IMR-90 (cell line): ENCODE results near the gene ACTR5. TPM values are rescaled to one million over a fixed set of nuclear protein-coding genes. Genes with fewer than 3 reads are reported as not detected.

ENCODE experiments used
- ATAC-seq: fragments of 200-7000 bp; cut with Tn5 transposase; 2 replicates; pipeline ENCODE4 v1.9.1; 2020; ENCODE audit warnings: low read depth, mild to moderate bottlenecking, moderate library complexity
- BruUV-seq: library from RNA; stranded (reverse); fragments of 400-500 nt; replicated peaks from 2 replicates; lab custom pipeline; 2021; lab: Mats Ljungman, UMichigan
- CTCF ChIA-PET: fragments of 300-600 bp; formaldehyde crosslinking; extraction: SDS; loops from one replicate; lab custom pipeline; 2021; ENCODE audit warnings: antibody characterized with exemption; lab: Yijun Ruan, JAX
- POLR2A ChIA-PET: fragments of 300-600 bp; sonication (Branson Sonifier 250); formaldehyde crosslinking; loops from one replicate; lab custom pipeline; 2022; ENCODE audit warnings: antibody characterized with exemption; ENCODE audit not compliant: unreplicated experiment; lab: Charles Lee
- DNase-seq: peaks from one replicate; pipeline ENCODE4 v3.0.0; 2013
- H2AFZ ChIP-seq: replicated peaks from 2 replicates; pipeline ENCODE3; 2013; ENCODE audit warnings: low read length, mild to moderate bottlenecking; ENCODE audit not compliant: poor library complexity
- H2AK5ac ChIP-seq: 2 replicates; pipeline ENCODE4 v1.6.1; 2013; ENCODE audit warnings: low read depth, low read length, inconsistent platforms
- H2AK9ac ChIP-seq: replicated peaks from 2 replicates; pipeline ENCODE3; 2013; ENCODE audit warnings: mild to moderate bottlenecking, low read depth, low read length, moderate library complexity; ENCODE audit not compliant: poor library complexity
- H2BK120ac ChIP-seq: 2 replicates; pipeline ENCODE4 v1.6.1; 2013; ENCODE audit warnings: low read depth, low read length, inconsistent platforms
- H2BK15ac ChIP-seq: 3 replicates; pipeline ENCODE4 v1.6.1; 2013; ENCODE audit warnings: low read depth, low read length, inconsistent platforms
- H2BK20ac ChIP-seq: 2 replicates; pipeline ENCODE4 v1.6.1; 2013; ENCODE audit warnings: low read depth, mild to moderate bottlenecking, inconsistent platforms, low read length, moderate library complexity
- H2BK5ac ChIP-seq: 2 replicates; pipeline ENCODE4 v1.6.1; 2013; ENCODE audit warnings: mild to moderate bottlenecking, low read depth, low read length, inconsistent platforms; ENCODE audit not compliant: poor library complexity, severe bottlenecking
- H3K14ac ChIP-seq: replicated peaks from 2 replicates; pipeline ENCODE4 v1.6.1; 2013; ENCODE audit warnings: low read depth, low read length, inconsistent platforms
- H3K18ac ChIP-seq: 2 replicates; pipeline ENCODE4 v1.6.1; 2013; ENCODE audit warnings: low read depth, low read length, control low read depth
- H3K23ac ChIP-seq: 2 replicates; pipeline ENCODE4 v1.6.1; 2013; ENCODE audit warnings: low read depth, low read length, inconsistent platforms
- H3K27ac ChIP-seq: 2 replicates; pipeline ENCODE4 v1.5.1; 2013; ENCODE audit warnings: mild to moderate bottlenecking, control low read depth, low read length; ENCODE audit not compliant: insufficient read depth
- H3K27me3 ChIP-seq: 2 replicates; pipeline ENCODE4 v1.6.1; 2013; ENCODE audit warnings: low read length; ENCODE audit not compliant: control insufficient read depth, insufficient read depth
- H3K36me3 ChIP-seq: 2 replicates; pipeline ENCODE4 v1.6.1; 2013; ENCODE audit warnings: low read length, mixed read lengths; ENCODE audit not compliant: control insufficient read depth, insufficient read depth
- H3K4ac ChIP-seq: 2 replicates; pipeline ENCODE4 v1.6.1; 2013; ENCODE audit warnings: low read depth, low read length, inconsistent platforms
- H3K4me1 ChIP-seq: 2 replicates; pipeline ENCODE4 v1.6.1; 2013; ENCODE audit warnings: low read length, mixed read lengths; ENCODE audit not compliant: control insufficient read depth, insufficient read depth
- H3K4me2 ChIP-seq: 2 replicates; pipeline ENCODE4 v1.6.1; 2013; ENCODE audit warnings: low read depth, mild to moderate bottlenecking, control low read depth, low read length, moderate library complexity
- H3K4me3 ChIP-seq: 2 replicates; pipeline ENCODE4 v1.5.1; 2013; ENCODE audit warnings: low read depth, mild to moderate bottlenecking, control low read depth, low read length, moderate library complexity; ENCODE audit not compliant: insufficient read depth
- H3K56ac ChIP-seq: 2 replicates; pipeline ENCODE4 v1.6.1; 2013; ENCODE audit warnings: low read length, inconsistent platforms; ENCODE audit not compliant: insufficient read depth; ENCODE audit errors: extremely low read depth
- H3K79me1 ChIP-seq, 2 experiments: 2 replicates each; pipeline ENCODE4 v1.6.1; 2013; ENCODE audit warnings: low read length in 2 of 2, inconsistent platforms in 1 of 2, low read depth in 1 of 2
- H3K9ac ChIP-seq: 2 replicates; pipeline ENCODE4 v1.6.1; 2013; ENCODE audit warnings: low read depth, low read length, control low read depth
- H3K9me1 ChIP-seq: 2 replicates; pipeline ENCODE4 v1.6.1; 2013; ENCODE audit warnings: low read length, inconsistent platforms; ENCODE audit not compliant: insufficient read depth
- H3K9me3 ChIP-seq: 2 replicates; pipeline ENCODE4 v1.6.1; 2013; ENCODE audit warnings: low read length; ENCODE audit not compliant: control insufficient read depth, insufficient read depth
- H4K20me1 ChIP-seq: 2 replicates; pipeline ENCODE4 v1.6.1; 2013; ENCODE audit warnings: low read length, inconsistent platforms; ENCODE audit not compliant: insufficient read depth
- H4K5ac ChIP-seq: 2 replicates; pipeline ENCODE4 v1.6.1; 2013; ENCODE audit warnings: mild to moderate bottlenecking, low read depth, low read length, control low read depth
- H4K8ac ChIP-seq, 2 experiments: 2 replicates each; pipeline ENCODE4 v1.6.1; 2013; ENCODE audit warnings: low read depth in 2 of 2, low read length in 2 of 2, control low read depth in 1 of 2, inconsistent platforms in 1 of 2
- H4K91ac ChIP-seq: 2 replicates; pipeline ENCODE4 v1.6.1; 2013; ENCODE audit warnings: low read depth, low read length, inconsistent platforms; ENCODE audit not compliant: insufficient read depth
- CEBPB ChIP-seq: IDR thresholded peaks from 2 replicates; pipeline ENCODE4 v1.6.1; 2012; ENCODE audit warnings: low read depth, low read length, improper control_type of control experiment
- CHD1 ChIP-seq: IDR thresholded peaks from 2 replicates; pipeline ENCODE4 v1.6.1; 2012; ENCODE audit warnings: low read depth, low read length, improper control_type of control experiment
- CTCF ChIP-seq: conservative IDR thresholded peaks from 2 replicates; pipeline ENCODE4 v1.5.1; 2012; ENCODE audit warnings: mild to moderate bottlenecking, low read depth, low read length, improper control_type of control experiment
- ELK1 ChIP-seq: fragments of 150-350 bp; IDR thresholded peaks from 2 replicates; pipeline ENCODE4 v1.6.1; 2016; ENCODE audit warnings: low read depth, mild to moderate bottlenecking, low read length, moderate library complexity, borderline replicate concordance
- MAFK ChIP-seq: IDR thresholded peaks from 2 replicates; pipeline ENCODE4 v1.6.1; 2012; ENCODE audit warnings: low read depth, low read length, improper control_type of control experiment
- NFE2L2 ChIP-seq: fragments of 150-350 bp; IDR thresholded peaks from 2 replicates; pipeline ENCODE4 v1.6.1; 2016; ENCODE audit warnings: low read depth, mild to moderate bottlenecking, low read length
- RFX5 ChIP-seq: IDR thresholded peaks from 2 replicates; pipeline ENCODE4 v1.8.0; 2012; ENCODE audit warnings: low read depth, mild to moderate bottlenecking, low read length, moderate library complexity
- SMC3 ChIP-seq: fragments of 150-350 bp; IDR thresholded peaks from 2 replicates; pipeline ENCODE4 v1.6.1; 2016; ENCODE audit warnings: low read depth, mild to moderate bottlenecking, antibody characterized with exemption, low read length, moderate library complexity
- USF2 ChIP-seq: fragments of 150-350 bp; IDR thresholded peaks from 2 replicates; pipeline ENCODE4 v1.6.1; 2017; ENCODE audit warnings: mild to moderate bottlenecking, antibody characterized with exemption, low read length, low read depth
- WGBS, 2 experiments: methylation state at CpG; one replicate each; pipeline versions ENCODE4 v1.1.5 to v1.1.7; 2013; ENCODE audit warnings: missing lambda C conversion rate in 2 of 2; ENCODE audit not compliant: insufficient read length in 1 of 2; ENCODE audit errors: extremely low coverage in 2 of 2; 5-methylcytosine and 5-hydroxymethylcytosine counted together
- dilution Hi-C: fragments of 300-500 bp; cut with HindIII; formaldehyde crosslinking; loops from one replicate; pipeline ENCODE4 v1.14.3; 2018; ENCODE audit warnings: low sequenced_read_pairs; ENCODE audit not compliant: unreplicated experiment
- in situ Hi-C: fragments of 300-500 bp; cut with MboI; formaldehyde crosslinking; loops from 3 replicates; pipeline ENCODE4 v1.14.3; 2019; ENCODE audit warnings: low sequenced_read_pairs, inconsistent platforms, mixed read lengths
- intact Hi-C: fragments of 100-400 bp; cut with micrococcal nuclease; formaldehyde crosslinking; loops from 2 replicates; pipeline ENCODE4 v1.10.0; 2022
- polyA plus RNA-seq, 3 experiments: library from polyadenylated mRNA; depleted of rRNA; stranded (reverse); fragments of >200 nt; gene quantifications; 2 replicates each; pipeline ENCODE4 v1.2.3, GENCODE V29; 2012; ENCODE audit warnings: low replicate concordance in 1 of 3
- total RNA-seq: library from RNA; depleted of rRNA; stranded (reverse); fragments of >200 nt; gene quantifications from 2 replicates; pipeline ENCODE4 v1.2.3, GENCODE V29; 2012

Gene ACTR5
- total and polyA plus RNA-seq, 2 of the 4 experiments (the other 2 are of a cell fraction), result 5.9 to 6.6 TPM

GRCh38 chr20:38805958-38806854 lies 57.9 kb downstream of the ACTR5 start (continued):
- TF ChIP-seq MAFK (no peak), CHD1 (no peak)

GRCh38 chr20:38806855-38807655 lies 58.8 kb downstream of the ACTR5 start:
- Histone ChIP-seq H2AK5ac (no peak overlapping the region), H2BK5ac (no peak overlapping the region), H3K4me1 (no peaks in the 10 kb centered on the region), H2BK20ac (no peak overlapping the region), H3K79me1 (no peaks in the 10 kb centered on the region), H3K27me3 (peaks cover 63% of the 10 kb centered on the region), H3K9ac (no peak overlapping the region), H2AFZ (peak overlapping the region; percentile 41), H3K9me1 (no peaks in the 10 kb centered on the region), H3K9me3 (no peaks in the 10 kb centered on the region), H3K14ac (no peak overlapping the region), H4K8ac (no peak overlapping the region), H3K36me3 (no peaks in the 10 kb centered on the region), H3K4ac (no peak overlapping the region), H4K91ac (no peak overlapping the region), H4K20me1 (no peaks in the 10 kb centered on the region), H2BK120ac (no peak overlapping the region), H4K5ac (no peak overlapping the region), H3K27ac (no peak overlapping the region), H3K23ac (no peak overlapping the region), H3K18ac (no peak overlapping the region), H3K56ac (no peak overlapping the region), H2BK15ac (no peak overlapping the region), H3K4me2 (no peak overlapping the region; the same call in 1 of the 2 replicates), H2AK9ac (no peak overlapping the region), H3K4me3 (no peak overlapping the region)
- no peak; the same call in 1 of the 2 replicates for ATAC-seq
- WGBS, 2 experiments, result 15% methylated on average over 11 of the region's 32 CpGs; no CpG with 5 or more reads in 1 of the 2 experiments
- POLR2A ChIA-PET, result interaction anchor here (0.5 to 0.6 kb wide), 2 partner anchors 51 to 222 kb away, joined by 3 to 5 read pairs; no protein-coding TSS in a partner anchor
- CTCF ChIA-PET, result interaction anchor here (0.6 kb wide), 1 partner anchor 1268 kb away, joined by 3 read pairs; no protein-coding TSS in a partner anchor
- intact Hi-C loops (no loop called here), dilution Hi-C loops (no loop called here), in situ Hi-C loops (no loop called here)
- DNase-seq, result no peak
- no TSS peak for BruUV-seq
- TF ChIP-seq CTCF, result no peak
- no peak for TF ChIP-seq SMC3
- no peak for TF ChIP-seq CEBPB
- no peak for TF ChIP-seq ELK1
- no peak for TF ChIP-seq RFX5
- TF ChIP-seq NFE2L2, result no peak
- no peak for TF ChIP-seq USF2
- no peak for TF ChIP-seq MAFK
- no peak for TF ChIP-seq CHD1
